Kidney (tissue), 14 donors: ENCODE results near the gene SH2D2A. TPM values are rescaled to one million over a fixed set of nuclear protein-coding genes. Genes with fewer than 3 reads are reported as not detected.
"Not testable (repeated sequence)": the region's sequence is repeated elsewhere in the genome, so short reads cannot be mapped to it uniquely, and the experiment has no call there.

Experiments
- DNase-seq, 5 donors: peaks; one replicate each; pipeline ENCODE4 v3.0.0-alpha.2; 2013 to 2020
- FAIRE-seq: peaks from 2 replicates; lab custom pipeline; 2012; peaks lifted over from hg19 to GRCh38; lab: Jason Lieb, UNC
- H3K27ac ChIP-seq, 2 donors: one replicate each; pipeline ENCODE4 v1.7.0; 2013; ENCODE audit warnings: low read depth in 2 of 2, low read length in 2 of 2, inconsistent platforms in 1 of 2
- H3K27me3 ChIP-seq: one replicate; pipeline ENCODE4 v1.7.1; 2013; ENCODE audit warnings: low read length, inconsistent platforms; ENCODE audit not compliant: control insufficient read depth, insufficient read depth
- H3K36me3 ChIP-seq, 3 donors: one replicate each; pipeline versions ENCODE4 v1.7.0 to v1.7.1; 2013; ENCODE audit warnings: low read length in 3 of 3, control low read depth in 1 of 3, inconsistent platforms in 1 of 3; ENCODE audit not compliant: insufficient read depth in 3 of 3, control insufficient read depth in 2 of 3
- H3K4me1 ChIP-seq, 3 donors: one replicate each; pipeline versions ENCODE4 v1.7.0 to v1.7.1; 2013; ENCODE audit warnings: low read length in 3 of 3, inconsistent platforms in 1 of 3, low read depth in 1 of 3; ENCODE audit not compliant: control insufficient read depth in 2 of 3, insufficient read depth in 2 of 3
- H3K4me3 ChIP-seq, 3 donors: one replicate each; pipeline versions ENCODE4 v1.7.0 to v1.8.1; 2013; ENCODE audit warnings: low read length in 3 of 3, control low read depth in 1 of 3, inconsistent platforms in 1 of 3
- H3K9ac ChIP-seq, 3 donors: one replicate each; pipeline versions ENCODE4 v1.7.0 to v1.7.1; 2013; ENCODE audit warnings: low read length in 3 of 3, control low read depth in 1 of 3, inconsistent platforms in 1 of 3
- H3K9me3 ChIP-seq, 3 donors: one replicate each; pipeline versions ENCODE4 v1.7.0 to v1.7.1; 2013; ENCODE audit warnings: low read length in 3 of 3, control low read depth in 1 of 3, inconsistent platforms in 1 of 3; ENCODE audit not compliant: control insufficient read depth in 2 of 3, insufficient read depth in 1 of 3
- intact Hi-C: fragments of 100-400 bp; cut with DNase I; formaldehyde crosslinking; loops from one replicate; pipeline ENCODE4 v1.11.1; 2022
- polyA plus RNA-seq: library from polyadenylated mRNA; stranded (reverse); fragments of 350-450 nt; fragmentation: Illumina TruSeq; extraction: RNeasy Lipid Tissue Mini Kit (QIAGEN cat#74804); gene quantifications from one replicate; pipeline ENCODE4 v1.2.3, GENCODE V29; 2014; ENCODE audit warnings: low read depth, low replicate concordance; ENCODE audit not compliant: insufficient read depth
- total RNA-seq: library from RNA; stranded (reverse); fragmentation: NEBNext Ultra II Directional; extraction: Animal tissue kit (Norgen Biotek cat#: 25700); gene quantifications from one replicate; pipeline ENCODE4 v1.2.1, GENCODE V29; 2021
- TF ChIP-seq, protein P1 (sequence below): IDR thresholded peaks from 3 replicates; pipeline ENCODE4 v1.5.1; 2012; ENCODE audit warnings: mild to moderate bottlenecking, moderate library complexity, borderline replicate concordance; ENCODE audit not compliant: insufficient read depth; ENCODE audit errors: extremely low read depth
- donor health status: control.
- donor health status: control.
- donor health status: control.
- donor health status: control.
- donor health status: control.
- donor health status: DM: yes; HTN: yes; CAD: no.
- donor health status: Normal renal cell carcinoma (clear cell type).

SH2D2A gene
- total and polyA plus RNA-seq, 2 donors from 2014 or later: 0.32 to 4.3 TPM

DNA sequence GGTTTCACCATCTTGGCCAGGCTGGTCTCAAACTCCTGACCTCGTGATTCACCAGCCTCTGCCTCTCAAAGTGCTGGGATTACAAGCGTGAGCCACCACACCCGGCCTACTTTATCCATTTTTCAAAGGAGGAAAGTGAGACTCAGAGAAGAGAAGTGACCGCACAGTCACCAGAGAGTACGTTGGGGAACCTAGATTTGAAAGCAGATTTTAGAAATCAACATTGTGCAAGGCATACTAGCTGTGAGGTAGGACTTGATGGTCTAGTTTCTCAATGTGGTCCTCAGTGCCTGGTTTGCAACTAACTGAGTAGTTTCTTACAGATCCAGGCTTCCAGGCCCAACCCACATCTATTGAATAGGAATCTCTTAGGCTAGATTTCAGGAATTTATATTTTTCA is 51.0 kb downstream of the SH2D2A start:
- peaks cover 0 to 3% (median 0%) of the 10 kb centered on the region in 3 donors for H3K36me3 ChIP-seq
- peak overlapping the region in 2 of 3 donors; percentile 92 to 98 for H3K4me3 ChIP-seq
- no peak for FAIRE-seq
- no peak for DNase-seq
- H3K9me3 ChIP-seq: no peaks in the 10 kb centered on the region
- intact Hi-C loops: no loop called here
- H3K9ac ChIP-seq: no peak overlapping the region
- peaks cover 0 to 16% (median 14%) of the 10 kb centered on the region in 3 donors for H3K4me1 ChIP-seq
- no peak overlapping the region for H3K27ac ChIP-seq
- TF ChIP-seq, protein P1, sequence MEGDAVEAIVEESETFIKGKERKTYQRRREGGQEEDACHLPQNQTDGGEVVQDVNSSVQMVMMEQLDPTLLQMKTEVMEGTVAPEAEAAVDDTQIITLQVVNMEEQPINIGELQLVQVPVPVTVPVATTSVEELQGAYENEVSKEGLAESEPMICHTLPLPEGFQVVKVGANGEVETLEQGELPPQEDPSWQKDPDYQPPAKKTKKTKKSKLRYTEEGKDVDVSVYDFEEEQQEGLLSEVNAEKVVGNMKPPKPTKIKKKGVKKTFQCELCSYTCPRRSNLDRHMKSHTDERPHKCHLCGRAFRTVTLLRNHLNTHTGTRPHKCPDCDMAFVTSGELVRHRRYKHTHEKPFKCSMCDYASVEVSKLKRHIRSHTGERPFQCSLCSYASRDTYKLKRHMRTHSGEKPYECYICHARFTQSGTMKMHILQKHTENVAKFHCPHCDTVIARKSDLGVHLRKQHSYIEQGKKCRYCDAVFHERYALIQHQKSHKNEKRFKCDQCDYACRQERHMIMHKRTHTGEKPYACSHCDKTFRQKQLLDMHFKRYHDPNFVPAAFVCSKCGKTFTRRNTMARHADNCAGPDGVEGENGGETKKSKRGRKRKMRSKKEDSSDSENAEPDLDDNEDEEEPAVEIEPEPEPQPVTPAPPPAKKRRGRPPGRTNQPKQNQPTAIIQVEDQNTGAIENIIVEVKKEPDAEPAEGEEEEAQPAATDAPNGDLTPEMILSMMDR: no peak
- H3K27me3 ChIP-seq: no peaks in the 10 kb centered on the region

DNA sequence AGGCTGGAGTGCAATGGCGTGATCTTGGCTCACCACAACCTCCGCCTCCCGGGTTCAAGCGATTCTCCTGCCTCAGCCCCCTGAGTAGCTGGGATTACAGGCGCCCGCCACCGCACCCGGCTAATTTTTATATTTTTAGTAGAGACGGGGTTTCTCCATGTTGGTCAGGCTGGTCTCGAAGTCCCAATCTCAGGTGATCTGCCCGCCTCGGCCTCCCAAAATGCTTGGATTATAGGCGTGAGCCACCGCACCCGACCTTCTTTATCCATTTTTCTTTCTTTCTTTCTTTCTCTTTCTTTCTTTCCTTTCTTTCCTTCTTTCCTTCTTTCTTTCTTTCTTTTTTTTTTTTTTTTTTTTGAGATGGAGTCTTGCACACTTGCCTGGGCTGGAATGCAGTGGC is 51.5 kb downstream of the SH2D2A start:
- peaks cover 0 to 16% (median 14%) of the 10 kb centered on the region in 3 donors for H3K4me1 ChIP-seq
- FAIRE-seq, DNase-seq, H3K36me3 ChIP-seq, H3K27ac ChIP-seq, H3K9ac ChIP-seq, H3K4me3 ChIP-seq, H3K9me3 ChIP-seq, H3K27me3 ChIP-seq, intact Hi-C loops: not testable (repeated sequence)

DNA sequence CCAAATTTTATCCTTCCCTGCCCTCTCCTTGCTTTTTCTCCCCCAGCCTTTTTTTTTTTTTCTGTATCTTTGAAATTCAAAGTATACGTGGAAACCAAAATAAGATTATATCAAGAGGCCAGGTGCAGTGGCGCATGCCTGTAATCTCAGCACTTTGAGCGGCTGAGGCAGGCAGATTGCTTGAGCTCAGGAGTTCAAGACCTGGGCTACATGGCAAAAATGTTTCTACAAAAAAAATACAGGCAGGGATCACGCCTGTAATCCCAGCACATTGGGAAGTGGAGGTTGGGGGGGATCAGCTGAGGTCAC is 55.9 kb downstream of the SH2D2A start:
- H3K4me1 ChIP-seq: peaks cover 0 to 1% (median 0%) of the 10 kb centered on the region in 3 donors
- H3K36me3 ChIP-seq: no peaks in the 10 kb centered on the region
- TF ChIP-seq, protein P1: no peak
- DNase-seq (no peak), FAIRE-seq (no peak)
- no peak overlapping the region for H3K4me3 ChIP-seq
- H3K27me3 ChIP-seq: no peaks in the 10 kb centered on the region
- intact Hi-C loops: no loop called here
- H3K27ac ChIP-seq: no peak overlapping the region
- no peaks in the 10 kb centered on the region for H3K9me3 ChIP-seq
- no peak overlapping the region for H3K9ac ChIP-seq

DNA sequence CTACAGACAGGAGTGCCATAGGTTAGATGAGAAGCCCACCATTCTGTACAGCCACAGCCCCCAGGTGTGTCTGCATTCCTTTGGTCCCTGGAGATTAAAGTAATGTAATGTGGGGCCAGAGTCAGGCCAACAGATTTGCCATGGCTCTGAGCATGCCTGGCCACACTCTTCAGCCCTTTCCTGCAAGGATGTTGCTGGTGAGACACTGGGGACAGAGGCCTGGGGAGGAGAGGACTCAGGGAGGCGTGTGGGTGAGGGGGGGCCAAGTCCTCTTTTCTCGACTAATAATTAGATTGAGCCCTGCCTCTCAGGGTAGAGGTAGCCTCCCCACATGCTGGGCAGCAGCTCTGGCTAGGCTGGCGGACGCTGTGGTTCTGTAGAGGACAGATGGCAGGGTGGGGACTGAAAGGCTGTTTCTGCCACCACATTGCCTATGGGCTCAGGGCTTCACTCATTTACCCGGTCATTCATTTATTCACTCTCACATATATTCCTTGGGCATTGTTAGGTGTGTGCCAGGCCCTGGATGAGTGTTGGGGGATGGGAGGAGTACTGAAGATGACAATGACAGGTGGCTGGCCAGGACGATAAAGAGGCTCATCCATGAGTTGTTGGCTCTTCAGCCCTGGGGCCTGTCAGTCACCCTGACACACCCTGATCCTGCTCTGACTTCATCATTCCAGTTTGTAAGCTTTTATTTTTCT is 56.4 kb downstream of the SH2D2A start:
- Histone ChIP-seq H3K27ac (no peak overlapping the region), H3K36me3 (no peaks in the 10 kb centered on the region), H3K4me1 (no peaks in the 10 kb centered on the region), H3K4me3 (no peak overlapping the region), H3K9me3 (no peaks in the 10 kb centered on the region), H3K27me3 (no peaks in the 10 kb centered on the region), H3K9ac (no peak overlapping the region)
- intact Hi-C loops: no loop called here
- FAIRE-seq: no peak
- DNase-seq: no peak
- TF ChIP-seq, protein P1: no peak

DNA sequence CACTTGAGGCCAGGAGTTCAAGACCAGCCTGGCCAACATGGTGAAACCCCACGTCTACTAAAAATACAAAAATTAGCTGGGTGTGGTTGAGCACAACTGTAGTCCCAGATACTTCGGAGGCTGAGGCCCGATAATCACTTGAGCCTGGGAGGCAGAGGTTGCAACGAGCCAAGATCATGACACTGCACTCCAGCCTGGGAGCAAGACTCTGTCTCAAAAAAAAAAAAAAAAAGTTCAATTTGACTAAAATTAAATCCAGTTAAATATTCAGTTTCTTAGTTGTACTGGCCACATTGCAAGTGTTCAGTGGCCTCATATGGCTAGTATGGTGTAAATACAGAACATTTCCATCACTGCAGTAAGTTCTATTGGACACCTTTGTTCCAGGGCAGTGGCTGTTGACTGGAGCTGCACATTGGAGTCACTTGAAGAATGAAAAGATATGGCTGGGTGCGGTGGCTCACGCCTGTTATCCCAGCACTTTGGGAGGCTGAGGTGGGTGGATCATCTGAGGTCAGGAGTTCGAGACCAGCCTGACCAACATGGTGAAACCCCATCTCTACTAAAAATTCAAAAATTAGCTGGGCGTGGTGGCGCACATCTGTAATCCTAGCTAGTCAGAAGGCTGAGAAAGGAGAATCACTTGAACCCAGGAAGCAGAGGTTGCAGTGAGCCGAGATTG is 58.9 kb downstream of the SH2D2A start:
- H3K4me3 ChIP-seq, H3K4me1 ChIP-seq, H3K36me3 ChIP-seq, intact Hi-C loops, FAIRE-seq, H3K9ac ChIP-seq, H3K27me3 ChIP-seq, H3K27ac ChIP-seq, H3K9me3 ChIP-seq: not testable (repeated sequence)
- DNase-seq: peak in 1 of 5 donors; percentile 13
